Central memory CD8-positive, alpha-beta T cell (primary cell): ENCODE results near the gene PDIA6.
"Not testable (repeated sequence)": the region's sequence is repeated elsewhere in the genome, so short reads cannot be mapped to it uniquely, and the experiment has no call there.

Experiments
- ATAC-seq: fragments of 150-1000 bp; cut with Tn5 transposase; replicated peaks from 2 replicates; pipeline ENCODE4 v1.10.0; 2022; ENCODE audit warnings: mild to moderate bottlenecking, moderate FRiP score, moderate number of reproducible peaks; ENCODE audit not compliant: poor library complexity, severe bottlenecking; ENCODE audit errors: extremely low read depth
- DNase-seq, 2 donors: peaks; one replicate each; pipeline ENCODE4 v3.0.0; 2021; ENCODE audit warnings: low spot score in 2 of 2
- H3K27ac Mint-ChIP-seq: one replicate; pipeline ENCODE4 v1.8.0; 2022; ENCODE audit warnings: low read depth, mild to moderate bottlenecking, moderate library complexity, mixed read lengths
- H3K27me3 Mint-ChIP-seq: one replicate; pipeline ENCODE4 v1.8.0; 2022; ENCODE audit warnings: mixed read lengths
- H3K36me3 Mint-ChIP-seq: one replicate; pipeline ENCODE4 v1.8.0; 2022; ENCODE audit warnings: mild to moderate bottlenecking, moderate library complexity, mixed read lengths; ENCODE audit not compliant: insufficient read depth
- H3K4me1 Mint-ChIP-seq: one replicate; pipeline ENCODE4 v1.8.0; 2022; ENCODE audit warnings: mixed read lengths
- H3K4me3 Mint-ChIP-seq: one replicate; pipeline ENCODE4 v1.8.0; 2022; ENCODE audit warnings: mild to moderate bottlenecking, moderate library complexity, mixed read lengths
- H3K9me3 Mint-ChIP-seq: one replicate; pipeline ENCODE4 v1.8.0; 2022; ENCODE audit warnings: mixed read lengths

Gene PDIA6

DNA sequence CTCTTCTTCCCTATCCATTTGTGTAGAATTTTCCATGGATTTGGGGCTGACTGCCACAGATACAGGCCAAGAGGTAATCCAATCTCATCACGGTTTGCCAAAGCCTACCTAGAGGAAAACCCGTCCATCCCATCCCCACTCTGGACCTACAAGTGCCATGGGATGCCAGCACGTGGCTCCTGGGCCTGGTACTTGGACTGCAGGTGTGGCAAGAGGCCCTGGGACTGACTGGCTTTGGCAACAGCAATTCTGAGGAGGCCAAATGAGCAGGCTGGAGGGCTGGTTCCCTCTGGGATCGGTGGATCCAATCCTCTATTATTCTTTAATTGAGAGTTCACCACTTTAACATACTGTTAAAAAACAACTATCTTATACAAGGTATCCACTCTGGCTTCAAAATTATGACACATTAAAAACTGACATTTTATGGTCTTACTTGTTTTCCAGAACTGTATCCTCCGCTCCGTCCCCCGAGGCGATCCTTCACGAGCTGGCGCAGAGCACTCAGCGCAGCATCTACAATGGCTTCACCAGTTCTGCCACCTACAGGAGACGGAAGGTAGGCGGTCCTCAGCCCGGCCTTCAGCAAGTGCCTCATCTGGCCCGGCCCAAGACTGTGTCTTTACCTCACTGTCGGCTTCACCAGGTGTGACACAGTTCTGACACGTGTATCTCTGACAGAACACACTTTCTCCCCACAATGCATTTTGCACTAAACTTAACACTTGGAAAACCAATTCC is 19.8 kb downstream of the PDIA6 start:
- peak overlapping the region; percentile 92 for H3K27ac Mint-ChIP-seq

DNA sequence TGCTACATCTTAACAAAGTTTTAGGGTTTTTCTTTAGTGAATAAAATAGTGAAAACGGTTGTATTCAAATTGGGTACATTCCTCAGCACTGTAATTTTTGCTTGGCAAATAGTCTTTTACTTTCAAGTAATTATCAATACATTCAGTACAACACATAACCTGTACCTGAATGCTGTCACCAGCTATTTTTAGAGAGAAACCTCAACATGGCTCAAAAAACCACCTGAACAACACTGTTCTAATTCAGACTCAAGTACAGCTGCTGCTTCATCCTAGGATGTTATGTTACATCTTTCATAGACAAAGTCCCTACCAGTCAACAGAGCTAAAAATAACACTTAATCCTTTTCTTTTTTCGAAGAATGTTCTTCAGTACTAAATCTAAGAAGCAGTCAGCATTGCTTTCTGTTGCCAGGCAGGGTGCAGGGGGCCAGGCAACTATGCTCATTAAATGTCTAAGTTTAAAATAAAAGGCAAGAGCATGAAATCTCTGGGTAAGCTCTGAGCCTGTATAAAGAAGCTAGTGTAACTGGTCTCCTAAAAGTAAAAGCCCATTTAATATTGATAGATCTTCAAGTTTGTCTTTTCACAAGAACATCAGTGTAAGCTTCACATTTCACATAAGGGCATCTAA is 20.5 kb downstream of the PDIA6 start:
- ATAC-seq = no peak
- Mint-ChIP-seq H3K4me3 (no peak overlapping the region), H3K36me3 (peaks cover 54% of the 10 kb centered on the region), H3K27me3 (no peaks in the 10 kb centered on the region), H3K4me1 (peaks cover 36% of the 10 kb centered on the region), H3K27ac (peak overlapping the region; percentile 92), H3K9me3 (no peaks in the 10 kb centered on the region)
- DNase-seq = no peak

More for the DNA sequence above, 19.8 kb downstream of the PDIA6 start:
- no peak for ATAC-seq
- H3K36me3 Mint-ChIP-seq = peaks cover 51% of the 10 kb centered on the region
- H3K4me3 Mint-ChIP-seq = no peak overlapping the region
- no peaks in the 10 kb centered on the region for H3K27me3 Mint-ChIP-seq
- no peak for DNase-seq
- no peaks in the 10 kb centered on the region for H3K9me3 Mint-ChIP-seq
- peaks cover 36% of the 10 kb centered on the region for H3K4me1 Mint-ChIP-seq

DNA sequence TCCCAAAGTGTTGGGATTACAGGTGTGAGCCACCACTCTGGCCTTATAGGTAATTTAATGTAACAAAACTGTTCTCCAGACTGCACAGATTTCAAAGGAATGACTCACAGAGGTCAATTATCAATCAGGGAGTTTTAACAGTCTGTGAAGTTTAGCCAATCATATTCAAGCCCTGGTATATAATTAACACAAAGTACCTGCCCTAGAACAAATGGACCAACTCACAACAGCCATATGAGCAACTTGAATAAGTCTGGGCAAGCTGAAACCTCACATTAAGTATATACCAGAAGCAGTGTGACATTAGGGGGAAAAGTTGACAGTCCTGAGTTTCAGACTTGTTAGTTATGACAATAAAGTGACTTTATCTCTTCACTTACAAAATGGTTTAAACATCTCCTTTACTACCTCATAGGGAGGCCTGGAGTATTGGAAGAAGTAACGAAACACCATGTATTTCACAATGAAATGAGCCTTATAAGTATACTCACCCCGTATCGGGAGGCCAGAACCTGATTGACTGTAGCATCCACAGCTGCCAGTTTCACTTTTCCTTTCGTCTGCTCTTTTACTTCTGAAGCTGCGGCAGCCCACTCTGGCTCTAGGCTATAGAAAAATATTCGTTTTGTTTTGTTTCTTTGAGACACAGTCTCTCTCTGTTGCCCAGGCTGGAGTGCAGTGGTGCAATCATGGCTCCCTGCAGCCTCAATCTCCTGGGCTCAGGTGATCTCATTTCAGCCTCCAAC is 22.2 kb downstream of the PDIA6 start:
- Mint-ChIP-seq H3K4me1 (peaks cover 32% of the 10 kb centered on the region), H3K9me3 (no peaks in the 10 kb centered on the region), H3K27me3 (no peaks in the 10 kb centered on the region), H3K4me3 (peak overlapping the region; percentile 79), H3K27ac (peak overlapping the region; percentile 92), H3K36me3 (peaks cover 55% of the 10 kb centered on the region)
- ATAC-seq = peak; percentile 89
- peak in 1 of 2 donors; percentile 26 for DNase-seq

DNA sequence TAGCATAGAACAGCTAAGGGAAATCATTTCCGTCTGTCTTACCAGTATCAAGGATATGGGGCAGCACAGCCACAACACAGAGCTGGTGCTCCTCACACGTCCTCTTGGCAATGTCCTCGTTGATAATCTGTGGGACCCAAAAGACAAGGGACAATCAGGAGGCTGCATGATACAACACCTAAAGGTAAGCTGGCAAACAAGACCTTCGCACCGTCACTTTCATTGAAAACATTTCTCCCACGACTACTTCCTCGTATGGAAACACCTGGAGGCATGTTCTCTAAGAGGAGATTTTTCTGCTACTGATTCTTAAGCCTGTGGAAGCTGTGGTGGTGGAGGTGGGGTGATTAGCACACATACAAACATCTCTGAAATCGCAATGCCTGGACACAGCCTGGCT is 23.7 kb downstream of the PDIA6 start:
- H3K27ac Mint-ChIP-seq = no peak overlapping the region
- peaks cover 32% of the 10 kb centered on the region for H3K4me1 Mint-ChIP-seq
- ATAC-seq = no peak
- H3K27me3 Mint-ChIP-seq = no peaks in the 10 kb centered on the region
- DNase-seq = no peak
- H3K4me3 Mint-ChIP-seq = no peak overlapping the region
- H3K36me3 Mint-ChIP-seq = peaks cover 59% of the 10 kb centered on the region
- H3K9me3 Mint-ChIP-seq = no peaks in the 10 kb centered on the region

- Mint-ChIP-seq H3K4me3 (no peak overlapping the region), H3K36me3 (peaks cover 67% of the 10 kb centered on the region), H3K27me3 (no peaks in the 10 kb centered on the region), H3K9me3 (no peaks in the 10 kb centered on the region), H3K4me1 (peaks cover 24% of the 10 kb centered on the region), H3K27ac (peak overlapping the region; percentile 13)
- ATAC-seq (no peak), DNase-seq (no peak)
Measured at GRCh38 chr2:10787176-10787968, 25.2 kb downstream of the PDIA6 start.

- DNase-seq = no peak
- Mint-ChIP-seq H3K36me3 (peaks cover 67% of the 10 kb centered on the region), H3K27ac (no peak overlapping the region), H3K27me3 (no peaks in the 10 kb centered on the region), H3K4me3 (no peak overlapping the region), H3K4me1 (peaks cover 14% of the 10 kb centered on the region), H3K9me3 (no peaks in the 10 kb centered on the region)
- ATAC-seq = no peak
Measured at GRCh38 chr2:10786240-10786982, 26.2 kb downstream of the PDIA6 start.

GRCh38 chr2:10785260-10785659 is 27.3 kb downstream of the PDIA6 start:
- H3K36me3 Mint-ChIP-seq = peaks cover 61% of the 10 kb centered on the region
- DNase-seq (no peak), ATAC-seq (no peak)
- no peaks in the 10 kb centered on the region for H3K9me3 Mint-ChIP-seq
- peaks cover 3% of the 10 kb centered on the region for H3K4me1 Mint-ChIP-seq
- no peak overlapping the region for H3K4me3 Mint-ChIP-seq
- H3K27me3 Mint-ChIP-seq = no peaks in the 10 kb centered on the region
- no peak overlapping the region for H3K27ac Mint-ChIP-seq

- H3K36me3 Mint-ChIP-seq = peaks cover 56% of the 10 kb centered on the region
- no peaks in the 10 kb centered on the region for H3K27me3 Mint-ChIP-seq
Measured at GRCh38 chr2:10784719-10785118, 27.9 kb downstream of the PDIA6 start.

DNA sequence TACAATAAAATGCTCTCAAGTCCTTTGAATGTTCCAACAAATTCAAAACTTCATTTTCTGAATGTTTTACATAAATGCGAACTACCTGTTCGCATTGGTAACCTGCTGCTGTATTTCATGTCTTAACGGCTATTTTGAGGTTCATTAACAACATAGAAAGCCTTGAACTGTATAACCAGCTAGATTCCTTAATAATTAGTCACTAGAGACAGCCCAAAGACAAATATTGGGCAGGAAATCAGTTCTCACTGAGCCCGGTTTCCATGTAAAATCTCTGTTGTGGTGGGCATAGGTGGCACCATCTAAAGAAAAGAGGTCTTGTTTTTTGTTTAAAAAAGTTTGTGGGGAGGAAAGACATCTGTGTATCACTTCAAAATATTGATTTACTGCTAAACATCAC is 29.2 kb downstream of the PDIA6 start:
- H3K27me3 Mint-ChIP-seq = no peaks in the 10 kb centered on the region
- H3K27ac Mint-ChIP-seq = no peak overlapping the region
- H3K36me3 Mint-ChIP-seq = peaks cover 52% of the 10 kb centered on the region
- no peak overlapping the region for H3K4me3 Mint-ChIP-seq
- ATAC-seq = no peak
- H3K9me3 Mint-ChIP-seq = no peaks in the 10 kb centered on the region
- DNase-seq = no peak
- no peaks in the 10 kb centered on the region for H3K4me1 Mint-ChIP-seq

More at GRCh38 chr2:10784719-10785118, 27.9 kb downstream of the PDIA6 start:
- Mint-ChIP-seq H3K4me1 (no peaks in the 10 kb centered on the region), H3K9me3 (no peaks in the 10 kb centered on the region), H3K27ac (no peak overlapping the region), H3K4me3 (no peak overlapping the region)
- DNase-seq (no peak), ATAC-seq (no peak)

GRCh38 chr2:10781746-10782145 is 30.8 kb downstream of the PDIA6 start:
- Mint-ChIP-seq H3K4me1 (no peaks in the 10 kb centered on the region), H3K4me3 (no peak overlapping the region), H3K27ac (no peak overlapping the region), H3K27me3 (no peaks in the 10 kb centered on the region), H3K36me3 (peaks cover 36% of the 10 kb centered on the region), H3K9me3 (no peaks in the 10 kb centered on the region)
- DNase-seq (no peak), ATAC-seq (no peak)

DNA sequence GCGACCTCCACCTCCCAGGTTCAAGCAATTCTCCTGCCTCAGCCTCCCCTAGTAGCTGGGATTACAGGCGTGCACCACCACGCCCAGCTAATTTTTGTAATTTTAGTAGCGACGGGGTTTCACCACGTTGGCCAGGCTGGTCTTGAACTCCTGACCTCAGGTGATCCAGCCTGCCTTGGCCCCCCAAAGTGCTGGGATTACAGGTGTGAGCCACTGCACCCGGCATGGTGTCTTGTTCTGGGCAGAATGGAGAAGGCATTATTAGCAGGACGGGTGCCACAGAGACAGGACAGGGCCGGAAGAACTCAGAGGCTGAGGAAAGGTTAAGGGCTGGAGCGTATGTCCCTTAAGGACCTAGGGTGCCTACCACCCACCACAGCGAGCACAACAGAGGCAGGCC is 31.8 kb downstream of the PDIA6 start:
- H3K36me3 Mint-ChIP-seq = peaks cover 29% of the 10 kb centered on the region
- H3K4me1 Mint-ChIP-seq, H3K27me3 Mint-ChIP-seq, H3K4me3 Mint-ChIP-seq, H3K27ac Mint-ChIP-seq, H3K9me3 Mint-ChIP-seq, DNase-seq, ATAC-seq: not testable (repeated sequence)

- no peaks in the 10 kb centered on the region for H3K4me1 Mint-ChIP-seq
- no peaks in the 10 kb centered on the region for H3K27me3 Mint-ChIP-seq
- no peak overlapping the region for H3K4me3 Mint-ChIP-seq
- peaks cover 28% of the 10 kb centered on the region for H3K36me3 Mint-ChIP-seq
- no peak for DNase-seq
- H3K27ac Mint-ChIP-seq = no peak overlapping the region
- H3K9me3 Mint-ChIP-seq = no peaks in the 10 kb centered on the region
- no peak for ATAC-seq
Measured at GRCh38 chr2:10780491-10780820, 32.1 kb downstream of the PDIA6 start.
